ENCODE measurements around the gene NRAP.
"Not testable (repeated sequence)": the region's sequence is repeated elsewhere in the genome, so short reads cannot be mapped to it uniquely, and the experiment has no call there.

NRAP gene

GRCh38 chr10:113680190-113681111 lies 16.6 kb upstream of the NRAP start:
- peak in 1 of 2 donors; percentile 17 for DNase-seq (ENCODE audit: low read depth in 2 of 2)

- peak; percentile 68 to 74 for DNase-seq (ENCODE audit: low read depth in 2 of 2)
Measured at GRCh38 chr10:113679463-113680189, 15.8 kb upstream of the NRAP start, which contains the start of gene CASP7. Gene CASP7, plus strand, starts transcription at chr10:113679912. Its CDS starts 17,582 bp downstream, at chr10:113697494.

GRCh38 chr10:113666682-113667252 lies 2.9 kb upstream of the NRAP start:
- DNase-seq (ENCODE audit: low read depth in 2 of 2), result no peak

GRCh38 chr10:113665806-113666354 lies 2.0 kb upstream of the NRAP start:
- no peak for DNase-seq (ENCODE audit: low read depth in 2 of 2)

- no peak for DNase-seq (ENCODE audit: low read depth in 2 of 2)
Measured at GRCh38 chr10:113665352-113665751, 1.5 kb upstream of the NRAP start.

GRCh38 chr10:113663142-113663541 lies 699 bp downstream of the NRAP start:
- no peak for DNase-seq (ENCODE audit: low read depth in 2 of 2)

- DNase-seq (ENCODE audit: low read depth in 2 of 2), result no peak
Measured at GRCh38 chr10:113661332-113661731, 2.5 kb downstream of the NRAP start.

- DNase-seq (ENCODE audit: low read depth in 2 of 2), result no peak
Measured at GRCh38 chr10:113657544-113657943, 6.3 kb downstream of the NRAP start.

- no peak for DNase-seq (ENCODE audit: low read depth in 2 of 2)
Measured at GRCh38 chr10:113656896-113657295, 6.9 kb downstream of the NRAP start.

- not testable (repeated sequence) for DNase-seq (ENCODE audit: low read depth in 2 of 2)
Measured at GRCh38 chr10:113652456-113652855, 11.4 kb downstream of the NRAP start.

- no peak for DNase-seq (ENCODE audit: low read depth in 2 of 2)
Measured at GRCh38 chr10:113651898-113652297, 11.9 kb downstream of the NRAP start.

- no peak for DNase-seq (ENCODE audit: low read depth in 2 of 2)
Measured at GRCh38 chr10:113651021-113651420, 12.8 kb downstream of the NRAP start.

- DNase-seq (ENCODE audit: low read depth in 2 of 2), result no peak
Measured at GRCh38 chr10:113650172-113650571, 13.7 kb downstream of the NRAP start.

- no peak for DNase-seq (ENCODE audit: low read depth in 2 of 2)
Measured at GRCh38 chr10:113648478-113648877, 15.4 kb downstream of the NRAP start.

GRCh38 chr10:113647812-113648211 lies 16.0 kb downstream of the NRAP start:
- no peak for DNase-seq (ENCODE audit: low read depth in 2 of 2)

GRCh38 chr10:113646336-113647201 lies 17.3 kb downstream of the NRAP start:
- DNase-seq (ENCODE audit: low read depth in 2 of 2), result no peak

GRCh38 chr10:113644185-113645120 lies 19.4 kb downstream of the NRAP start:
- no peak for DNase-seq (ENCODE audit: low read depth in 2 of 2)

GRCh38 chr10:113643183-113643582 lies 20.7 kb downstream of the NRAP start:
- DNase-seq (ENCODE audit: low read depth in 2 of 2), result no peak

- no peak for DNase-seq (ENCODE audit: low read depth in 2 of 2)
Measured at GRCh38 chr10:113641702-113642101, 22.1 kb downstream of the NRAP start.

GRCh38 chr10:113639966-113640365 lies 23.9 kb downstream of the NRAP start:
- DNase-seq (ENCODE audit: low read depth in 2 of 2), result no peak
